DND-41 (cell line): ENCODE data around the gene NARS2.

Experiments used
- EZH2 ChIP-seq: IDR thresholded peaks from 3 replicates; pipeline ENCODE4 v1.6.1; 2012; ENCODE audit warnings: borderline replicate concordance, low read depth, mild to moderate bottlenecking, moderate library complexity, low read length, inconsistent platforms; ENCODE audit not compliant: severe bottlenecking
- TF ChIP-seq, protein P1 (sequence below): IDR thresholded peaks from 2 replicates; pipeline ENCODE4 v1.5.1; 2012; ENCODE audit warnings: borderline replicate concordance, low read length, moderate library complexity, mild to moderate bottlenecking; ENCODE audit not compliant: poor library complexity, severe bottlenecking; ENCODE audit errors: extremely low read depth

DNA sequence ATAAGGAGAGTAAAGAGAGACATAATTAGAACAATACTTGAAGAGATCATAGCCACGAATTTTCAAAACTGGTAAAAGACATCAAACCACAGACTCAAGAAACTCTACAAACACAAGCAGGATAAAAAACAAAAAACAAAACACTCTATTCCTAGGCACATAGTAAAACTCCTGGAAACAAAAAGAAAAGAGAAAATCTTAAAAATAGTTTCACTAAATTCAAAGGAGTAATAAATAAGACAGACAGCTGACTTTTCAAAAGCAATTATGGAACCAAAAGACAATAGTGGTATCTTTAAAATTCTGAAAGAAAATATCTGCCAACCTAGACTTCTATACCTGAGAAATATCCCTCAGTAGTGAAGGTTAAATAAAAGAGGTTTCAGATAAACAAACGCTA, 9.2 kb upstream of the NARS2 start:
- TF ChIP-seq, protein P1, sequence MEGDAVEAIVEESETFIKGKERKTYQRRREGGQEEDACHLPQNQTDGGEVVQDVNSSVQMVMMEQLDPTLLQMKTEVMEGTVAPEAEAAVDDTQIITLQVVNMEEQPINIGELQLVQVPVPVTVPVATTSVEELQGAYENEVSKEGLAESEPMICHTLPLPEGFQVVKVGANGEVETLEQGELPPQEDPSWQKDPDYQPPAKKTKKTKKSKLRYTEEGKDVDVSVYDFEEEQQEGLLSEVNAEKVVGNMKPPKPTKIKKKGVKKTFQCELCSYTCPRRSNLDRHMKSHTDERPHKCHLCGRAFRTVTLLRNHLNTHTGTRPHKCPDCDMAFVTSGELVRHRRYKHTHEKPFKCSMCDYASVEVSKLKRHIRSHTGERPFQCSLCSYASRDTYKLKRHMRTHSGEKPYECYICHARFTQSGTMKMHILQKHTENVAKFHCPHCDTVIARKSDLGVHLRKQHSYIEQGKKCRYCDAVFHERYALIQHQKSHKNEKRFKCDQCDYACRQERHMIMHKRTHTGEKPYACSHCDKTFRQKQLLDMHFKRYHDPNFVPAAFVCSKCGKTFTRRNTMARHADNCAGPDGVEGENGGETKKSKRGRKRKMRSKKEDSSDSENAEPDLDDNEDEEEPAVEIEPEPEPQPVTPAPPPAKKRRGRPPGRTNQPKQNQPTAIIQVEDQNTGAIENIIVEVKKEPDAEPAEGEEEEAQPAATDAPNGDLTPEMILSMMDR = no peak
- no peak for TF ChIP-seq EZH2
